Measurements from ENCODE around the gene LAMA3. TPM values are rescaled to one million over a fixed set of nuclear protein-coding genes. Genes with fewer than 3 reads are reported as not detected.

Gene LAMA3
- total and polyA plus RNA-seq, 10 of the 15 experiments (the other 5 are each of a cell fraction or from before 2014, with no cell fraction given), result 0.37 to 6.5 (median 5.4) TPM

DNA sequence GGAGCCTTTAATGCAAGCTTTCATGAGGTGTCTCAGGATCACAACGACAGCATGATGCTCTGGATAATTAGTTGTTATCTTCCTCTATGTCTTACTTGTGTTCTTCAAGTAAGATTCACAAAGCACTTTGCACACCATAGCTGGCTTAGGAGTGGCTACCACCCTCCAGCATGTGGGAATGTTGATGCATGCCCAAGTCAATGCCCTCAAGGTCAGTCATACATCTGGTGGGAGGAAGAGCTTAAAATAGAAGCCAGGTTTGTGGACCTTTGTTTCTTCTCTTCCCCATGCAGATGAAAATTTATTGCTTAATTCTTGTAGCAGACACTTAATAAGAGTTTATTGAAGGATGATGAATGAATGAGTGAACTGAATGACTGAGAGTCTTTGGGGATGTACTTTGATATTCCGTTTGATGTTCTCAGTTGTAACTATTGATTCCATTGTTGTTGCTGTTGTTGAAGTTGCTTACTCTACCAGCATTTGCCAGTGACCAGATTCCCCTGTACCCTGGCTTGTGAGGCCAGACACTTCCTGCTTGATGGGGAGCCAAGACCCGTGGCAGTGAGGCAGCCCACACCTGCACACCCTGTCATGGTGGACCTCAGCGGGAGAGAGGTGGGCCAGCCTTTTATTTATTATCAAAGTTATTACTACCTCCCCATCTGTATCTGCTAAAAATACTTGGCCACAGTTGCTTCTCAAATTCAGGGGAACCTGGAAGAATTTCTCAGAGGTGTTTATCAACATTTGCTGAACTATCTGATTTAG, 137.8 kb downstream of the LAMA3 start:
- Histone ChIP-seq H3K9me3 (replicated peaks; ENCODE audit: control insufficient read depth, insufficient read depth, low read length) (no peaks in the 10 kb centered on the region), H3K36me3 (ENCODE audit: control insufficient read depth in 2 of 2, insufficient read depth in 2 of 2, low read length in 1 of 2) (no peaks in the 10 kb centered on the region), H2AFZ (ENCODE audit: control insufficient read depth, low read depth, low read length) (no peak overlapping the region), H3K4me3 (no peak overlapping the region), H3K4me2 (ENCODE audit: control insufficient read depth, insufficient read depth) (no peak overlapping the region), H3K9ac (ENCODE audit: control insufficient read depth, insufficient read depth, low read length) (no peak overlapping the region), H3K79me2 (ENCODE audit: control insufficient read depth, insufficient read depth, low read length) (no peaks in the 10 kb centered on the region), H3K27me3 (replicated peaks in 1 of 2; ENCODE audit: control insufficient read depth in 2 of 2, insufficient read depth in 2 of 2, low read length in 1 of 2) (no peaks in the 10 kb centered on the region), H4K20me1 (ENCODE audit: control insufficient read depth, insufficient read depth) (no peaks in the 10 kb centered on the region), H3K27ac (ENCODE audit: control insufficient read depth, insufficient read depth) (no peak overlapping the region), H3K4me1 (ENCODE audit: control insufficient read depth, insufficient read depth, low read length) (no peaks in the 10 kb centered on the region)
- in situ Hi-C loops (cut with MboI), result no loop called here
- no peak for ATAC-seq
- DNase-seq (ENCODE audit: low read depth, low spot score), result no peak
- FAIRE-seq, result no peak
- RAD21 ChIA-PET (ENCODE audit: unreplicated experiment), result interaction anchor here (2.4 to 2.7 kb wide), 2 partner anchors 11 to 91 kb away, joined by 9 to 10 read pairs; no protein-coding TSS in a partner anchor
- no TSS peak for BruUV-seq (replicated peaks)
- POLR2A ChIA-PET, result interaction anchor here (1.6 kb wide), 1 partner anchor 11 kb away, joined by 5 read pairs; no protein-coding TSS in a partner anchor
- 31% methylated on average over 4 of the region's 4 CpGs for WGBS (ENCODE audit: insufficient coverage, insufficient replicate concordance, low lambda C conversion rate, missing lambda C conversion rate)
- TF ChIP-seq, protein P1, sequence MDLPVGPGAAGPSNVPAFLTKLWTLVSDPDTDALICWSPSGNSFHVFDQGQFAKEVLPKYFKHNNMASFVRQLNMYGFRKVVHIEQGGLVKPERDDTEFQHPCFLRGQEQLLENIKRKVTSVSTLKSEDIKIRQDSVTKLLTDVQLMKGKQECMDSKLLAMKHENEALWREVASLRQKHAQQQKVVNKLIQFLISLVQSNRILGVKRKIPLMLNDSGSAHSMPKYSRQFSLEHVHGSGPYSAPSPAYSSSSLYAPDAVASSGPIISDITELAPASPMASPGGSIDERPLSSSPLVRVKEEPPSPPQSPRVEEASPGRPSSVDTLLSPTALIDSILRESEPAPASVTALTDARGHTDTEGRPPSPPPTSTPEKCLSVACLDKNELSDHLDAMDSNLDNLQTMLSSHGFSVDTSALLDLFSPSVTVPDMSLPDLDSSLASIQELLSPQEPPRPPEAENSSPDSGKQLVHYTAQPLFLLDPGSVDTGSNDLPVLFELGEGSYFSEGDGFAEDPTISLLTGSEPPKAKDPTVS (IDR thresholded peaks at IDR 0.05; ENCODE audit: low read depth, low read length), result no peak
- TF ChIP-seq CREM (IDR thresholded peaks at IDR 0.05; ENCODE audit: low read depth), result no peak
- TF ChIP-seq, protein P2, sequence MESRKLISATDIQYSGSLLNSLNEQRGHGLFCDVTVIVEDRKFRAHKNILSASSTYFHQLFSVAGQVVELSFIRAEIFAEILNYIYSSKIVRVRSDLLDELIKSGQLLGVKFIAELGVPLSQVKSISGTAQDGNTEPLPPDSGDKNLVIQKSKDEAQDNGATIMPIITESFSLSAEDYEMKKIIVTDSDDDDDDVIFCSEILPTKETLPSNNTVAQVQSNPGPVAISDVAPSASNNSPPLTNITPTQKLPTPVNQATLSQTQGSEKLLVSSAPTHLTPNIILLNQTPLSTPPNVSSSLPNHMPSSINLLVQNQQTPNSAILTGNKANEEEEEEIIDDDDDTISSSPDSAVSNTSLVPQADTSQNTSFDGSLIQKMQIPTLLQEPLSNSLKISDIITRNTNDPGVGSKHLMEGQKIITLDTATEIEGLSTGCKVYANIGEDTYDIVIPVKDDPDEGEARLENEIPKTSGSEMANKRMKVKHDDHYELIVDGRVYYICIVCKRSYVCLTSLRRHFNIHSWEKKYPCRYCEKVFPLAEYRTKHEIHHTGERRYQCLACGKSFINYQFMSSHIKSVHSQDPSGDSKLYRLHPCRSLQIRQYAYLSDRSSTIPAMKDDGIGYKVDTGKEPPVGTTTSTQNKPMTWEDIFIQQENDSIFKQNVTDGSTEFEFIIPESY (IDR thresholded peaks at IDR 0.05), result no peak
- TF ChIP-seq, protein P3, sequence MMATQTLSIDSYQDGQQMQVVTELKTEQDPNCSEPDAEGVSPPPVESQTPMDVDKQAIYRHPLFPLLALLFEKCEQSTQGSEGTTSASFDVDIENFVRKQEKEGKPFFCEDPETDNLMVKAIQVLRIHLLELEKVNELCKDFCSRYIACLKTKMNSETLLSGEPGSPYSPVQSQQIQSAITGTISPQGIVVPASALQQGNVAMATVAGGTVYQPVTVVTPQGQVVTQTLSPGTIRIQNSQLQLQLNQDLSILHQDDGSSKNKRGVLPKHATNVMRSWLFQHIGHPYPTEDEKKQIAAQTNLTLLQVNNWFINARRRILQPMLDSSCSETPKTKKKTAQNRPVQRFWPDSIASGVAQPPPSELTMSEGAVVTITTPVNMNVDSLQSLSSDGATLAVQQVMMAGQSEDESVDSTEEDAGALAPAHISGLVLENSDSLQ (IDR thresholded peaks at IDR 0.05), result no peak
- TF ChIP-seq, protein P4, sequence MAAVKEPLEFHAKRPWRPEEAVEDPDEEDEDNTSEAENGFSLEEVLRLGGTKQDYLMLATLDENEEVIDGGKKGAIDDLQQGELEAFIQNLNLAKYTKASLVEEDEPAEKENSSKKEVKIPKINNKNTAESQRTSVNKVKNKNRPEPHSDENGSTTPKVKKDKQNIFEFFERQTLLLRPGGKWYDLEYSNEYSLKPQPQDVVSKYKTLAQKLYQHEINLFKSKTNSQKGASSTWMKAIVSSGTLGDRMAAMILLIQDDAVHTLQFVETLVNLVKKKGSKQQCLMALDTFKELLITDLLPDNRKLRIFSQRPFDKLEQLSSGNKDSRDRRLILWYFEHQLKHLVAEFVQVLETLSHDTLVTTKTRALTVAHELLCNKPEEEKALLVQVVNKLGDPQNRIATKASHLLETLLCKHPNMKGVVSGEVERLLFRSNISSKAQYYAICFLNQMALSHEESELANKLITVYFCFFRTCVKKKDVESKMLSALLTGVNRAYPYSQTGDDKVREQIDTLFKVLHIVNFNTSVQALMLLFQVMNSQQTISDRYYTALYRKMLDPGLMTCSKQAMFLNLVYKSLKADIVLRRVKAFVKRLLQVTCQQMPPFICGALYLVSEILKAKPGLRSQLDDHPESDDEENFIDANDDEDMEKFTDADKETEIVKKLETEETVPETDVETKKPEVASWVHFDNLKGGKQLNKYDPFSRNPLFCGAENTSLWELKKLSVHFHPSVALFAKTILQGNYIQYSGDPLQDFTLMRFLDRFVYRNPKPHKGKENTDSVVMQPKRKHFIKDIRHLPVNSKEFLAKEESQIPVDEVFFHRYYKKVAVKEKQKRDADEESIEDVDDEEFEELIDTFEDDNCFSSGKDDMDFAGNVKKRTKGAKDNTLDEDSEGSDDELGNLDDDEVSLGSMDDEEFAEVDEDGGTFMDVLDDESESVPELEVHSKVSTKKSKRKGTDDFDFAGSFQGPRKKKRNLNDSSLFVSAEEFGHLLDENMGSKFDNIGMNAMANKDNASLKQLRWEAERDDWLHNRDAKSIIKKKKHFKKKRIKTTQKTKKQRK (IDR thresholded peaks at IDR 0.05; ENCODE audit: low read depth, low read length), result no peak
- TF ChIP-seq CBFB (IDR thresholded peaks at IDR 0.05; ENCODE audit: low read depth), result no peak
- TF ChIP-seq BRCA1 (IDR thresholded peaks at IDR 0.05; ENCODE audit: low read depth, low read length), result no peak
- TF ChIP-seq, protein P5, sequence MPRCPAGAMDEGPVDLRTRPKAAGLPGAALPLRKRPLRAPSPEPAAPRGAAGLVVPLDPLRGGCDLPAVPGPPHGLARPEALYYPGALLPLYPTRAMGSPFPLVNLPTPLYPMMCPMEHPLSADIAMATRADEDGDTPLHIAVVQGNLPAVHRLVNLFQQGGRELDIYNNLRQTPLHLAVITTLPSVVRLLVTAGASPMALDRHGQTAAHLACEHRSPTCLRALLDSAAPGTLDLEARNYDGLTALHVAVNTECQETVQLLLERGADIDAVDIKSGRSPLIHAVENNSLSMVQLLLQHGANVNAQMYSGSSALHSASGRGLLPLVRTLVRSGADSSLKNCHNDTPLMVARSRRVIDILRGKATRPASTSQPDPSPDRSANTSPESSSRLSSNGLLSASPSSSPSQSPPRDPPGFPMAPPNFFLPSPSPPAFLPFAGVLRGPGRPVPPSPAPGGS (IDR thresholded peaks at IDR 0.05; ENCODE audit: borderline replicate concordance, insufficient read depth, low read depth, low read length, poor library complexity, severe bottlenecking), result no peak
- no peak for TF ChIP-seq WRNIP1 (IDR thresholded peaks at IDR 0.05; ENCODE audit: borderline replicate concordance, low read depth, low read length)
- no peak for TF ChIP-seq ZNF217 (IDR thresholded peaks at IDR 0.05)
- intact Hi-C loops (cut with micrococcal nuclease; ENCODE audit: unreplicated experiment), result loop anchor here (5.0 kb wide), 2 partner anchors 90 to 290 kb away; no protein-coding TSS in a partner anchor
- SMC1A ChIA-PET (ENCODE audit: uncharacterized antibody, unreplicated experiment), result interaction anchor here (0.6 to 1.5 kb wide), 2 partner anchors 287 to 293 kb away, joined by 3 to 5 read pairs; no protein-coding TSS in a partner anchor
- CTCF ChIA-PET, result interaction anchor here (2.5 to 3.4 kb wide), 2 partner anchors 15 to 91 kb away, joined by 13 to 18 read pairs; no protein-coding TSS in a partner anchor

All from GM12878 (cell line).